Measurements from ENCODE around the gene ANGPT4.

DNA sequence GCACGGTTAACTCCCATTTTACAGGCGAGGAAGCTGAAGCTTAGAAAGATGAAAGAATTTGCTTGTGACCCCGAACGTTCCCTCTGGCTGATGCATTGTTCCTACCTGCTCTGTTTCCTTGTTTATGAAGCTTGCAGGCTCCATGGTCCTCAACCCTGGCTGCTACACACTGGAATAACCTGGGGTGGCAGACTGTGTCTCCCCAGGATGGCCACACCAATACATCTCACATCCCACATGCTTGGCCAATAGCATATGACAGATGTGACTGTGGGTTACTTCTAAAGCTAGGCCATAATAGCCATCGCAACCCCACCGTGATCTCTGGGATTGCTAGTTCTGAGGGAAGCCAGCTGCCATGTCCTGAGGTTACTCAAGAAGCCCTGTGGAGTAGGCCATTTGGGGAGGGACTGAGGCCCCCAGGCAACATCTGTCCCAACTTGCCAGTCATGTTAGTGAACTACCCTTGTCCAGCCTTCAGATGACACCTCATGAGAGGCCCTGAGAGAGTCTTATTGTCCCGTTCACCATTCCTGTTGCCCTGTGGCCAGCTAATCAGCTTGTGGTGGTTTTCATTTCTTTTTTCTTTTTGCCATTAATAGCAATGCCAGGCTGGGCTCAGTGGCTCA lies 89.3 kb downstream of the ANGPT4 start:
- TF ChIP-seq POLR2A (IDR thresholded peaks at IDR 0.05; ENCODE audit: low read depth, low read length) (no peak), POLR2AphosphoS5 (IDR thresholded peaks at IDR 0.05; ENCODE audit: low read length) (no peak), CHD2 (IDR thresholded peaks at IDR 0.05; ENCODE audit: borderline replicate concordance, low read depth, low read length) (no peak), ESRRA (IDR thresholded peaks at IDR 0.05; ENCODE audit: low read length) (no peak)
- TF ChIP-seq, protein P1, sequence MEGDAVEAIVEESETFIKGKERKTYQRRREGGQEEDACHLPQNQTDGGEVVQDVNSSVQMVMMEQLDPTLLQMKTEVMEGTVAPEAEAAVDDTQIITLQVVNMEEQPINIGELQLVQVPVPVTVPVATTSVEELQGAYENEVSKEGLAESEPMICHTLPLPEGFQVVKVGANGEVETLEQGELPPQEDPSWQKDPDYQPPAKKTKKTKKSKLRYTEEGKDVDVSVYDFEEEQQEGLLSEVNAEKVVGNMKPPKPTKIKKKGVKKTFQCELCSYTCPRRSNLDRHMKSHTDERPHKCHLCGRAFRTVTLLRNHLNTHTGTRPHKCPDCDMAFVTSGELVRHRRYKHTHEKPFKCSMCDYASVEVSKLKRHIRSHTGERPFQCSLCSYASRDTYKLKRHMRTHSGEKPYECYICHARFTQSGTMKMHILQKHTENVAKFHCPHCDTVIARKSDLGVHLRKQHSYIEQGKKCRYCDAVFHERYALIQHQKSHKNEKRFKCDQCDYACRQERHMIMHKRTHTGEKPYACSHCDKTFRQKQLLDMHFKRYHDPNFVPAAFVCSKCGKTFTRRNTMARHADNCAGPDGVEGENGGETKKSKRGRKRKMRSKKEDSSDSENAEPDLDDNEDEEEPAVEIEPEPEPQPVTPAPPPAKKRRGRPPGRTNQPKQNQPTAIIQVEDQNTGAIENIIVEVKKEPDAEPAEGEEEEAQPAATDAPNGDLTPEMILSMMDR (IDR thresholded peaks at IDR 0.05 in 2 of 3, conservative IDR thresholded peaks at IDR 0.05 in 1 of 3; ENCODE audit: control insufficient read depth in 2 of 3, extremely low read depth in 1 of 3, insufficient read depth in 1 of 3, low read depth in 3 of 3, low read length in 3 of 3), result no peak
